ENCODE data around the gene MMP11.

MMP11 gene

DNA sequence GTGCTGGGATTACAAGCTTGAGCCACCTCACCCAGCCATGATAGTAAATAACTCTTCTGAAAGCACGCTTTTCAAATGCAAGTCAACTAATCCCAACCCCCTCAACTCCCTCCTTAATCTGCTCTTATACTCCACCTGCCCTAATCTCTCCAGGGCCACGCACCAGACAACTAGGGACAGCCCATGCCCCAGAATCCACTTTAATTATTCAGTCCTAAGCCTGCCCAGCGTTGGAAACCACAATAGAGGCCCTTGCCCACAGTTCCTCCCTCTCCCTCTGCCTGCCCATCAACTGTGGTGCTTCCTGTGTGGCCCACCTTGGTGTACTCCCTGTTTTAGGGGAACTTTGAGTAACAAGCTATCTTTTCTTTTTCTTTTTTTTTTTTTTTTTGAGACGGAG is 15.8 kb upstream of the MMP11 start:
- in situ Hi-C loops (cut with HindIII; ENCODE audit: low sequenced_read_pairs) = no loop called here

DNA sequence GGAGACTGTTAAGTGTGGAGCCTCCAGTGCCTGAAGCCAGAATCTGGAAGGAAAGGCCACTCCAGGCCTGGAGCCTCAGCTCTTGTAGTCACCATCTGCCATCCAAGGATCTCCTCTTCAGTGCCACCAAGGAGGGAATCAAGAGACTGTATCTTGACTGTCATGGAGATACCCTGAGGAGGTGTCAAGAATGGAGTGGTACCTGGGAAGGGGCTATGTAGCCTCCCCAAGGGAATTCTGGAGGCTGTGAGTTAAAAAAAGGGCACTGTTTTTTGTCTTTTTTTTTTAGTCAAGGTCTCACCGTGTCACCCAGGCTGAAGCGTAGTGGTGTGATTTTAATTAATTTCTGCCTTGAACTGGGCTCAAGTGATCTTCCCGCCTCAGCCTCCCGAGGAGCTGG is 13.1 kb upstream of the MMP11 start:
- in situ Hi-C loops (cut with HindIII; ENCODE audit: low sequenced_read_pairs) = no loop called here

DNA sequence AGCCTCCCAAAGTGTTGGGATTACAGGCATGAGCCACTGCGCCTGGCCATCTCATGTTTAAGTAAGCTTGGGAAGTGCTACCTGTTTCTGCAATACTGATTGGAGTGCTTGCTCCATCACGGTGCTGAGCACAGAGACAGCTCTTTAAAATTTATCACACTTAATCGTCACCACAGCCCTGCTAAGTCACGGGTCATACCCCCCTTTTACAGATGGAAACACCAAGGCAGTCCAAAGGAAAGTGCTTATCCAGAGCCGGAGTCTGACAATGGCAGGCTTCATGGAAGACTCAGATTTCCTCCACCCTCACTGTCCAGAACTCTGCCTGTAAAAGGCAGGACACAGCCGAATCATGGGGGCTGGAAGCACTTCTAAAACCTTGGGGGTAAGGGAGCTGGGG is 12.6 kb upstream of the MMP11 start:
- in situ Hi-C loops (cut with HindIII; ENCODE audit: low sequenced_read_pairs) = no loop called here

DNA sequence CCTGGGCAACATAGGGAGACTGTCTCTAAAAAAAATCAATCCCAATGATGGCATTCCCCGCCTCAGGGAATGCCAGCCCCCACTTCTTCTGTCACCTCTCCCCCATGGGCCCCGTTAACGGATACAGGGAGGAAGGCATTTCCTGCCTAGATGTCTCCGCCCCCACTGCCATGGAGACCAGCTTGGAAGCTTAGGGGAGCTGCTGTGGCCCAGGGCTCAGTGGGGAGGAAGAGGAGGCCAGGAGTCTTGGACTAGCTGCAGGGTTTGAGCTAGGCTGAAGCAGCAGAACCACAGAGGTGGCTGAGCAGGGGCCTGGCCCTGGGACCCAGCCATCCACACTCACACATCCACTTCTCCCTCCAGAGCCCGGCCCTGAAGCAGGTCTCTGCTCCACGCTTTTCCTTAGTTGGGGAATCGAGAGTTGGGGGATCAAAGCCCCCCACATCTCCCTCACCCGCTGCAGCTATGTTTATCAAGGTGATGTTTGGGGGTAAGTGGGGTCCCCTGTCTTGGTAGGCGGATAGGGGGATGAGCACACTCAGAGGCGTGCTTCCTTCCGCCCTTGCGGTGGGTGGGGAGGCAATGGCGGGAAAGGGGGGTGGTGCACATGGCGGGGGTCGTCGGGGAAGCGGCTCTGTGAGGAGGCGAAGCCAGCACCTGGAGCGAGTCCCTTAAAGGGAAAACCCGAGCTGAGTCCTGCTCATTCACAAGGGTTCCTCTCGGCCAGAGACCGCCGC is 9.6 kb upstream of the MMP11 start, which contains the start of gene C22orf15:
TSS of gene C22orf15 (plus strand) at position 149 of the 737 bp plus-strand sequence. CDS start at position 466, 317 bp downstream.
- in situ Hi-C loops (cut with HindIII; ENCODE audit: low sequenced_read_pairs) = no loop called here

DNA sequence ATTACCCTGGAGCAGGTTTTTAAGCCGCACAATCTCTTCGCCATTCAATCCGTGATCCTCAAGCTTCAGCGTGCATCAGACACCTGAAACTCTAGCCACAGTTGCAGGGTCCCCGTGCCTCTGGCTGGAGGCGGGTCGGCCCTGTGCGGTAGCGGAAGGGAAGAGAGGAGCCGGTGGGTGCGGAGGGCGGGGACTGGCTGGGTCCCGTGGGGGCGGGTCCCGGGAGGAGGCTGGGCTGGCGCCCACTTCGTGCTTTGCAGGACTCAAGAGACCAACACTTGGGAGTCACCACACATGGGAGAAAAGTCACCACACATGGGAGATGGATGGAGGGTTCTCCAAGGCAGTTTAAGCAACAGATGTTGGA is 9.1 kb upstream of the MMP11 start:
- in situ Hi-C loops (cut with HindIII; ENCODE audit: low sequenced_read_pairs) = no loop called here

DNA sequence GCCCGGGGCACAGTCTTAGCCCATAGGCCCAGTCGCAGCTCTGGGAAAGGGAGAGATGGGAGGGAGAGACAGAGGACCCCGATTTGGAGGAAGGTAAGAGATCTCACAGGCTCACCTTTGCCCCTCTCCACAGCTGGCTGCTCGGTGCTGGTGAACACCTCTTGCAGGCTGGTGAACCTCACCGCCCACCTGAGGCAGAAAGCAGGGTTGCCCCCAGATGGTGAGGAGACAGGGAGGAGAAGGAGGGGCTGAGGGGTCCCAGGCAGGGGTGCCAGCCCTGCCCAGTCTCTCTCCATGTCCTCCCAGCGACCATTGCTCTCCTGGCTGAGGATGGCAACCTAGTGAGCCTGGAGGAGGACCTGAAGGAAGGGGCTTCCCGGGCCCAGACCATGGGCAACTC is 8.7 kb upstream of the MMP11 start:
- in situ Hi-C loops (cut with HindIII; ENCODE audit: low sequenced_read_pairs) = no loop called here

DNA sequence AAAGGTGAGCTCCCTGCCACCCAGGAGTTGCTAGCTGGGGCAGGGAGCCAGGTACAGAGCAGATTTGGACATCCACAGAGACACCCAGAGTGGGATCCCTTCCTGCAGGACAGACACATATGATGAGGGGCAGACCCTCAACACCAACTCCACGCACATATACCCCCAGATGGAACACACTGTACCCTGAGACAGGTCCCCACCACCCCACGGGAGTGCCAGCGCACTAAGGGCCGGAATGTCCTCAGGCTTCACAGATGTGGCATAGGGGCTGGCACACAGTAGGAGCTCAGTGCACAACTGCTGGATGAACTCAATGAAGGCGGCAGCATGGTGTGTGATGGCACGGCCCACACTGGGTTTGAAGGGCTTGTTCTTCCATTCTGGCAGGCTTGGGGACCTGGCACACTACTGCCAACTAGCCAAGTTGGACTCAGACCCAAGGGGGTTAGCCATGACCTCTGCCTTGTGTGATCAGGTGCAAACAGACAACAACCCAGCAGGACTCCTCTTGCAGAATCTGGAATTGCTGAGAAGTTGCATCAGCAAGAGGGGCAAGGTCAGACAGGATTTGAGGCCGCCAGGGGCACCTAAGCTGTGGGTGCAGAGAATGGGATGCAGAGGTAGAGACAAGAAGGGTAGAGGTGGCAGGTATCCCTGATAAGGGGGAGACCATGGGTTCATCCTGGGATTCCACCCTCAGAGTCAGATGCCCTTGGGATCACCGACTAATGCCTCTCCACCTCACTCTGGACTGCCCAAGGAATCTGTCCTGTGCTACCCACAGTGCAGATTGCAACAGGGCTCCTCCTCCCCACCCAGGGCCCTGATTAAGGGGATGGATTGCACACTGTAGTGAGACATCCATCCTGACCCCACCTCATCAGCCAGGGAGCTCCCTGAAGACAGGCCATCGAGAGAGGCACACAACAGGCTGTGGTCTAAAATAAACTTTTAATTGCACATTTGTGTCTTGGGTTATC is 7.5 kb upstream of the MMP11 start:
- in situ Hi-C loops (cut with HindIII; ENCODE audit: low sequenced_read_pairs) = no loop called here

DNA sequence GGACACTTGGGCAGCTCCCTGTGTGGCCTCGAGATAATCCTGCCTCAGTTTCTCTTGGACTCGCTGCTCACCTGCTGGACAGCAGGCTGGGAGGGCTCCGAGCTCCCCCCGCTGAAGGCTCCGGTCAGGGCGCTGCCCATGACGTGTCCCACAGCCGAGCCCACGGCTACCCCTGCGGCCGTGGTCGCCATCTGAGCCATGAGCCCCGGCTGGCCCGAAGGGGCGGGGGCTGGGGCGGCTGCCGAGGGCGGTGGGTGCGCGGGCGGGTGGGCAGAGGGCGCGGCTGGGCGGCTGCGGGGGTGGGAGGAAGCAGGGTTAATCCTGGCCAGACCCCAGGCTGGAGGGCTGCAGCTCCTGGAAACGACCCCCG is 5.4 kb upstream of the MMP11 start:
- in situ Hi-C loops (cut with HindIII; ENCODE audit: low sequenced_read_pairs) = no loop called here

DNA sequence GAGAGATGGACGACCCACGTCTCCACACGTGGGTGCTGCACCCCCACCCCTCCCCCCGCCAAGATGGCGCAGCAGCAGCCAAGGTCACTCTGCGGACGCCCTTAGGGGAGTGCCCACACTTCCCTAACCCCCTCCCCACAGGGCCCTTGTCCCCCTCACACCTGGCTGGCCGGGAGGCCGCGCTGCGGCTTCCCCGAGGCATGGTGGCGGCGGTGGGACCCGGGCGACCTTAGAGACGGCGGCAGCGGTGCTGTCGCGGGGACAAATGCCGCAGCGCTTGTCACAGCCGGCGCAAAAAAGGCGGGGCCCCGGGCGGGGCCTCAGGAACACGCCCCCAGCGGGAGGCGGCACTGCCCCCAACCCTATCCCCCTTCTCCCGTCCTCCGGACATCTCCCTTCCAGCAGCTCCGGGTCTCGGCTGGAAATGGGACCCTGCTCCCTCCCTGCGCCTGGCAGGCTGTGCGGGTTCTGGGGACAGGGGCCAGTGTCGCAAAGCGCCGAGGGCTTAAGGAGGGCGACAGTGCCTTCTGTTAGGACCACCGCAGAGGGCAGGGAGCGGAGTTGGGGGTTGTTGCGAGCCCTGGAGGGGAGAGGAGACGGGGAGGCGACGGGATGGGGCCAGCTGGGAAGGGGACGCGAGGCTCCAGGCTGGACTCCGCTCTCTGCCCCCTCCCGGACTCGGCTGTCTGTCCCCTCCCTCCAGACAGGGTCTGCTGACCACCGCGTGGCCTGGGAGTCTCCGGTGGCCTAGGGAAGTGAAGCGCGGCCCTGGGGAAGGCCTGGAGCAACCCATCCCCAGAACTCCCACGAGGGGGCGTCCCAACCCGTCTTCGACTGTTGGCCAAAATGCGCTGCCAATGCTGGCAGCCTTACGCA is 4.7 kb upstream of the MMP11 start, which contains the start of gene CHCHD10:
TSS of gene CHCHD10 (minus strand) at position 300 of the 876 bp plus-strand sequence. CDS start at position 202, 98 bp downstream.
- in situ Hi-C loops (cut with HindIII; ENCODE audit: low sequenced_read_pairs) = no loop called here

DNA sequence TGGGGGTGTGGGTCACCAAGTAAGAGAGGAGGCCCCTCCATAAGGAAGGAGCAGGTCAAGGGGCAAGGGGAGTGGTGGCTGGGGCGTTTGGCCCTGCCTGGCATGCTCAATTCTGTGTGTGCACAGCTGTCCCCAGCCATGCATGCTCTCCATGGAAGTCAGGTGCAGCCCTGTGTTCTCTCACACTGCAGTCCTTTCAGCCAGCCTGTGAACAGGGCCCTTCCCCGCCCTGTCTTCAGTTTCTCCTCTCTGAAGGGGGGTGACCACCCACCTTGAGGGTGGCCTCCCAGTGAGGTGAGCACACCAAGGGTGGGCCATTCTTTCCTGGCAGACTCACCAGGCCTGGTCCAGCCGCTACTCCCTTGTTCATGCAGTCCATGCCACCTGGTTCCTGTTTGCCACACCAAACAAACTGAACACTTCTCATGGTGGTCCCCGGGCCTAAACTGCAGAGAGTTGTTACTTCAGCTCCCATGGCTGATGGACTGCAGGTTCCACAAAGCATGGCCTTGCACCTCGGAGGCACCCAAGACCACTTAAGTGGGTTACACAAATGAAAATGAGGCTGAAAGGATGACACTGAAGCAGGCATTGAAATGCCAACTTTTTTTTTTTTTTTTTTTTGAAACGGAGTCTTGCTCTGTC is 3.2 kb upstream of the MMP11 start:
- in situ Hi-C loops (cut with HindIII; ENCODE audit: low sequenced_read_pairs) = no loop called here

DNA sequence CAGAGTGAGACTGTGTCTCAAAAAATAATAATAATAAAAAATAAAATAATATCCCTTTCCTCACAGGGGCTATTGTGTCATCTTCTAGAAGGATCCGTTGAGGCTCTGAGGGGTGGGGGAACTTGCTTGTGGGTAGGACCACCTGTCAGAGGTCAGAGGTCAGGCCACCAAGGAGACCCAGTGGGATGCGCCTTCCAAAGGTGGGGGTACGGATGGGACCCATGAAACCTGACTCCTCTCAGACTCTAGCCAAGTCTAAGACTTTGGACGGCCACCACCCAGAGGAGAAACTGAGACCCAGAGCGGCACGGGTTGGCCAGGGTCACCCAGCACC is 367 bp upstream of the MMP11 start:
- in situ Hi-C loops (cut with HindIII; ENCODE audit: low sequenced_read_pairs) = no loop called here

DNA sequence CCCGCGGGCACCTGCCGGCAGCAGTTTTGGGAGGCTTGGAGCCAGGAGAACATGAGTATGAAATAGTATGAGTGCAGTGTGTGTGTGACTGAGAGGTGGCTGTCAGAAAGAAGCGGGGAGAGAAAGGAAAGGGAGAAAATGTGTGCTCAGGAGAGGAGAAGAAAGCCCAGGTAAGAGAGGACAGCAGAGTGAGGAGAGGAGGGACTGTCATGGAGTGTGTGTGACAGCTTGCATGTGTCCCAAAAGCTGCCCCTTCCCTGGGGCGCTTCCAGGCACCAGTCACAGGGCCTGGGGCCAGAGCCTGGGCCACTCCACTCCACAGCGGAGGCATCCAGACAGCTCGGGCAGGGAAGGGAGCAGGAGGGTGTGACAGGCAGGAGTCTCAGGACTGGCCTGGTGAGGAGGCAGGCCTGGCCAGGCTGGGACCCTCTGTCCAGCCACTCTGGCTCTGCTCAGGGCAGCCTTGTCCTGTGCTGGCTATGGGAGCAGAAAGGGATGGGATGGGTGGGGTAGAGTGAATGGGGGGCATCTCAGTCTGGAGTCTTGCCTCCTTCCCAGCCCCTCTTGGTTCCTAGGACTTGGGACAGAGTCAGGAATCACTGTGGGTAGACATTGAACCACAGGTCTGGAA is 949 bp downstream of the MMP11 start:
- in situ Hi-C loops (cut with HindIII; ENCODE audit: low sequenced_read_pairs) = no loop called here

DNA sequence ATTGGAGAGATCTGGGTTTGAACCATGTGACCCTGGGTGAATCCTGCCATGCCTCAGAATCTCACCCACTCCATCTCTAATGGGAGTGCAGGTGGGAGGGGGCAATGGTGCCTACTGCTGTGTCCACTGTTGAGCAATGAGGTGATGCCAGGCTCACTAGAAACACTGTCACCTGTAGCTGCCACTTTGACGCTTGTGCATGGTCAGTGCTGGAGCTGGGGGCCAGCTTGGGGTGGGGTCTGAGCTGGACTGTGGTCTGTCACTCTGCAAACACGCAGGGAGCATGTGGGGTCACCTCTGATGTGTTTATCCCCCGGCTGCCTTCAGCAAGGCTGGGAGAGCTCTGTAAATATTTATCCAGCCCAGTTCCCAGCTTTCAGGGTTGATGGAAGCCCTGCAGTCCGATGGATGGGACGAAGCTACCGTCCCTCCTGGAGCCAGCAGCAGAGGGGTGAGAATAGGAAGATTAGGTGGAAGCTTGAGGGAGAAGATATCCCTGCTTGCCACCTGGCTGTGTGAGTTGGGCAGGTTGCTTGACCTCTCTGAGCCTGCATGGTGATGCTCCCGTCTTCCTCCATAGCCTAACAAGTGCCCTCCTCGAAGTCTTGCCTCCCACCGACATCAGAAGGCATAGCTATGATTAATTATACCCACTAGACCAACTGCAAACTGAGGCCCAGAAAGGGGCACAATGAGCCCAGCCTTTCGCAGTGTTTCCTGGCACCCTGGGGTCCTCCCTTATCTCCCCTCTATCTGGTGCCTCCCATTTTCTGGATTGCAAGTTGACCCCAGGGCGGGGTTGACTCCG is 1.7 kb downstream of the MMP11 start:
- in situ Hi-C loops (cut with HindIII; ENCODE audit: low sequenced_read_pairs) = no loop called here

DNA sequence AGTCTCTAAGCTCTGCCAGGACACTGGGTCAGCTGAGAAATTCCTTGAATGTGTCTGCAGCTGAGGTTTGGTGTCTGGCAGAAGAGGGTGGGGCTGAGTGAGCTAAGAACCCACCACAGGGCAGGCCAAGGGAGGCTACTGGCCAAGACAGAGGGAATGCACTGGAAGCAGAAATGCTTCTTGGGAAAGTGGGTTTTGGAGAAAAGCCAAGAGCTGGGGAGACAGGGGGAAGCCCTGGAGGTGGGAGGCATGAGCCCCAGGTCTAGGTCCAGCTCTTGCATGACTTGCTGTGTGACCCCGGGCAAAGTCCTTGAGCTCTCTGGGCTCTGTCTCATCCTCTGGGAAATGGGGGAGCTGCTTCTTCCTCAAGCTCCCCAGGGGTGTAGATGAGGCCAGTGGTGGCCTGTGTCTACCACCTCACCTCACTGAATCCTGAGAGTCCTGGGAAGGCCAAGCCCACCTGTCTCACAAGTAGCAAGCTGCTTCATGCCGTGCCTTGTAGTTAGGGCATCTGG is 2.3 kb downstream of the MMP11 start:
- in situ Hi-C loops (cut with HindIII; ENCODE audit: low sequenced_read_pairs) = no loop called here

DNA sequence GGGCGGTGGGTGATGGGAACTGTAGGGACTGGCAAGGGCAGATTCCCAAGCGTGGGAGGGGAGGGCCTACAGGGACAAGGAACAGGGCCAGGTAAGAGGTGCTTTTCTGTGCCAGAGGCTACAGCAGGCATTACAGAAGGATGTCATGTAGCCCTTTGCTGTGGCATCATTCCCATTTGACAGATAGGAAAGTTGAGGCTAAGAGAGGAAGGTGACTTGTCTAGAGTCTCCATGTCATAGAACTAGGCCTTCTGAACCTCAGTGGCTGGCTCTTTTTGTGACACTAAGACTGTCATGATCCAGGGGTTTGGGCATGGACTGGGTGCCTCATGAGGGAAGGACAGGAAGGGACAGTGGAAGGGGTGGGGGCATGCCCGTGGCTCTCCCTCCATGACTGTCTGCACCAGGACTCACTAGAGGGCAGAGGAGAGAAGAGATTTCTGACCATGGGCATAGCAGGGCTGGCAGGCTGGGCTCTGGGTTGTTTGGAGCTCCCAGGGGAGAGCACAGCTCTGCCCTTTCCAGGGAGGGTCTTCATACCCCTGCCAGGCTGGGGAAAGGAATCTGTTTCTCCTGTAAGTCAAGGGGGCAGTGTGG is 3.2 kb downstream of the MMP11 start:
- in situ Hi-C loops (cut with HindIII; ENCODE audit: low sequenced_read_pairs) = no loop called here

DNA sequence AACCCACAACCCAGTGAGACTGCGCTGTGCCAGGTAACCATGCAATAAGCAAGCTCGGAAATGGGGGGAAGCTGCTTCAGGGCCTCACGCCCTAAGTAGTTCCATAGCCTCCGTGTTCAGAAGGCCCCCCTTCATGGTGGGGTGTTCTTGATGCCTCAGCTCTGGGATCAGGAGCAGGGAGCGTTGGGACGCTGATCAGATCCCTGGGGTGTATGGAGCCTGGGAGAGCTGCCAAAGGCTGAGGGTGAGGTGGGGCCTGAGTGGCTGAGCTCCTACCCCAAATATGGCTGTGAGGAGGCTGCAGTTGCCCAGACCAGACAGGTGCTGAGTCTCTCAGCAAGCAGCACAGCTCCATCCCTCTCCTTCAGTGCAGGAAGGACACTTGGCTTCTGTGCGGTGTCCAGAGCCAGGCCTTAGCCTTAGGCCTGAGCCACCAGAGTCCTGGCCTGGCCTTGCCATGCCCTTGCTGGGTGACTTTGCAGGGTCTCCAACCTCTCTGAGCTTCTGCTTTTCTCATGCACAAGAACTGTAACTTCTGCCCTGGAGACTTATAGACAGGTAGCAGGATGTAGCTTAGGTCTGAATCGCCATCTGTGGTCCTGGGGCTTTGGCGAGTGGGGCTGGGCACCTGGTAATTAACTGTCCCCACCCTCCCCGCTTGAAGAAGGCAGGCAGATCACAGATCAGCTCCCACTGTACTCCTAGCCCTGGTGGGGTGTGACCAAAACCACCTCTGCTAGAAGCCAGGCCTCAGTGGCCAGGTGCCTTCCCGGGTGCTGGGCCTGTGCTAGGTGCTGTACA is 5.3 kb downstream of the MMP11 start:
- in situ Hi-C loops (cut with HindIII; ENCODE audit: low sequenced_read_pairs) = no loop called here

DNA sequence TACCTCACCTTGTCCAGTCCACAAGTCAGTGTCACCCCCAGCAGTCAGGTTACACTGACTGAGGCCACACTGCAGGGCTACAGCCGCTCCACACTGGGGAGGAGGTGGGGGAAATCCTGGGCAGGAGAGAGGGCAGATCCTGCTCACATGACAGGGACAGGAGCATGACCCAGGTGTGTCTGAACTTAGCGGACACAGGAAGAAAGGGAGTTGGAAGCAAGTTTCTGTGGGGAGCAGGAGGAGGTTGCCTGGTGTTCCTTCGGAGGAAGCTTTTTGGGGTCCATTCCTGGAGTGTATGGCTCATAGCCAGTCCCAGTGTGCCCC is 5.9 kb downstream of the MMP11 start:
- in situ Hi-C loops (cut with HindIII; ENCODE audit: low sequenced_read_pairs) = no loop called here

DNA sequence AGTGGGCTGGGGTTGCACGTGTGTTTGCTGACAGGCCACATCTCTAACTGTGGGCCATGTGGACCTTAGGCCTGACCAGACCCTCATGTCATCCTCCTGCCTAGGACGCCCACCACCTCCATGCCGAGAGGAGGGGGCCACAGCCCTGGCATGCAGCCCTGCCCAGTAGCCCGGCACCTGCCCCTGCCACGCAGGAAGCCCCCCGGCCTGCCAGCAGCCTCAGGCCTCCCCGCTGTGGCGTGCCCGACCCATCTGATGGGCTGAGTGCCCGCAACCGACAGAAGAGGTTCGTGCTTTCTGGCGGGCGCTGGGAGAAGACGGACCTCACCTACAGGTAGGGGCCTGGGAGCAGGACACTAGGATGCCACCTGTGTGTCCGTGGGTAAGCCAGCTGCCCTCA is 6.4 kb downstream of the MMP11 start:
- in situ Hi-C loops (cut with HindIII; ENCODE audit: low sequenced_read_pairs) = no loop called here

Data from DLD1 (cell line).